Tongue (tissue), 2 donors: ENCODE data around the gene RAI1. TPM values are rescaled to one million over a fixed set of nuclear protein-coding genes. Genes with fewer than 3 reads are reported as not detected.

Source experiments
- DNase-seq: peaks from one replicate; pipeline ENCODE4 v3.0.0-alpha.2; 2015
- total RNA-seq: library from RNA; depleted of rRNA; stranded (reverse); fragments of >200 nt; gene quantifications from one replicate; pipeline ENCODE4 v1.2.3, GENCODE V29; 2014

Gene RAI1
- total RNA-seq, 1 donor from 2014 or later, result 14.9 TPM

DNA sequence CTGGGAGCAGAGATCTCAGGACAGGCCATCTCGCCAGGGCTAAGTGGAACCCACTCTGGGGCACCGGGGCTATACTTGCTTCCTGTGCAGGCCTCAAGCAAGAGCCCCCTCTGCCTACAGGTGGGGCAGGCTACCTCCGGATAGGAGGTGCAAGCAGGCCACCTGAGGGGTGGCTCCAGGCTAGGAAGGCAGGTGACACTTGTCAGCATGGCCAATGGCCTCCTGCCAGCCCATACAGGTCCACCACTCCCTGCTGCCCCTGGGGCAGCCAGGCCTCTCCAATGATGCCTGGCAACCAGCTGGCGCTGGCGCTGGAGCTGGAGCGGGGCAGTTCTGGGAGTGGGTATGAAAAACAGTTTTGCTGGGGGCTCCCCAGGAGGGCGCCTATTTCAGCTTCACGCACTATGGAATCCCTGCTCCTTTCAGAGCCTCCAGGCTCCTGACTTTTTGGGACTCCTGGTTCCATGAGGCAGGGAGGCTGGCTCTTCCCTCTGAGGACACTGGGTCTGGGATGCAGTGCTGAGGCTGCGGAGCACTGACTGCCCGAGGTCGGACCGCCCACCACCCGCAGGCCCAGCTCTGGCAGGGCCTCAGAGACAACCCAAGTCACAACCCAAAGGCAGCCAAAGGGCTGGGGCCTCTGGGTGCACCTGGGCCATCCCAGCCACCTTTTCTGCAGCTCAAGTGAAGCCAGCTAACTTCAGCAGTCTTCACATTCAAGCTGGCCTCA lies 164.0 kb downstream of the RAI1 start:
- no peak for DNase-seq

DNA sequence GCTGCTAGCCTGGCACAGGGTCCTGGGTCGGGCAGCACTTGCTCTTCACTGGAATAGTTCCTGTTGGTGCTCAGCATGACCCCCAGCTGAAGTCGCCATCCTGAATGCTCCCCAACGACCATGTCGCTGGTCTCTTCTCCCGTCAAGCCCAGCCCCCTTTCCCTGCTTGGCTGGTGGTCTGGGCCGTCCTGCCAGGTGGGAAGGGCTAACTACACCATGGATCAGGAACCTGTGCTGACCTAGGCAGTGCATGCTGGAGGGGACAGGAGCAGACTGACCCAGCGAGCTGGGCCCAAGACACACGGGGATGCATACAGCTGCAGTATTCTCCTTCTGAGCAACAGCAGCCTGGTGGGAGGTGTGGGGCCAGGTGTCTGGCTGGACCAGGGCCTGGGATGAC lies 164.7 kb downstream of the RAI1 start:
- no peak for DNase-seq

DNA sequence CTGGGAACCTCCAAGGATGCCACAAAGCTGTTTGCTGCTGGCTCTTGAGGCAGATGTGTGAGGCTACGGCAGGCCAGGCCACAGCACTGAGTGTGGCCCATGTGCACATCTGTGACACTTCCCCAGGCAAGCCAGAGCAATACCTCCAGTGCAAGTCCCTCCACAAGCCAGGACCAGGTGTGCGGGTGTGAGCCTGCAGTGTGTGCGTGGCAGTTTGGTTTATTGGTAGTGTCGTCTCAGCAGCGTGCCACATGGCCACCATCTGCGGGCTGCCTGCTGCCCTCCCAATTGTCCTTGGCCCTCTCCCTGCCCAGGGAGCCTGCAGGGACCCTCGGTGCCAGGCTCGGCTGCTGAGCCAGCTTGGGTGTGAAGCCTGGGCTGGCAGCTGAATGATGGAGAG lies 165.4 kb downstream of the RAI1 start:
- DNase-seq, result no peak

DNA sequence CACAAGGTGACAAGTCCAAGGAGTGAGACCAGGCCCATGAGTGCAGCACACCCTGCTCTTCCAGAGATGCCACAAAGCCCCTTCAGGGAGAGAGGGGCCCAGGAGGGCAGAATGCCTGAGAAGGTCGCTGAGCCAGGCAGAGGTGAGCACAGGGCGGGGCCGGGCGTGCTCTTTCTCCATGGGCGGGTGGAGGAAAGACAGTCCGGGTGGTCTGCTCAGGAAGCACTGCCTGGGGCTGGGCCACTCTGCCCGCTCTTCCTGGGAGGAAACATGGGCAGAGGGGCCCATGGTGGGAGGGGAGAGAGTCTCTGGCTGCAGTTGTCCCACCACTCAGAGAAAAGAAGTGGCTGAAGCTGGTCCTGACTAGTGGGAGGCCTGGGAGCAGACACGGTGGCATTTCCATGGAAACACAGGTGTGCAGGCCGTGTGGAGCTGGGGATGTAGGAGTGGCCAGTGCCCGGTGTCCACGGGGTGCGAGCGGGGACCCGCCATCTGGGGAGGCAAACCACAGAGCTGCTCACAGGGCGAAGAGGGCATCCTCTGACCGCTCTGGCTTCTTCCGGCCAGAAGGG lies 165.9 kb downstream of the RAI1 start:
- no peak for DNase-seq

DNA sequence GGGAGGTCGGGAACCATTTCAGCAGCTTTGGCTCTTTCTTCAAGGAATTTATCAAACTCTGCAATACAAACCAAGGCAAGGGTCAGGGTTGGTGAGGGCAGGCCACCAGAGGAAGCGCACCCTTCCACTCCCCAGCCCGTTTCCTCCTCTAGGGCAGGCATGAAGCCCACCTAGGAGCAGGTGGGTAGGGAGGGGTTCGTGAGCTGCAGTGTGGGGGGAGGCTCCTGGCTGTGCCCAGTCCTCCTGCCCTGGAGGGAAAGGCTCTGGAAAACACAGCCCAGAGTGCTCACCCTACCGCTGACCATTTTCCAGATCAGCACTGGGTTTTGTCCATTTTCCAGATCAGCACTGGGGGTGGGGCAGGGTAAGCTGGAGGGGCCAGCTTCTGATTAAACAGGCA lies 166.5 kb downstream of the RAI1 start:
- DNase-seq, result no peak

DNA sequence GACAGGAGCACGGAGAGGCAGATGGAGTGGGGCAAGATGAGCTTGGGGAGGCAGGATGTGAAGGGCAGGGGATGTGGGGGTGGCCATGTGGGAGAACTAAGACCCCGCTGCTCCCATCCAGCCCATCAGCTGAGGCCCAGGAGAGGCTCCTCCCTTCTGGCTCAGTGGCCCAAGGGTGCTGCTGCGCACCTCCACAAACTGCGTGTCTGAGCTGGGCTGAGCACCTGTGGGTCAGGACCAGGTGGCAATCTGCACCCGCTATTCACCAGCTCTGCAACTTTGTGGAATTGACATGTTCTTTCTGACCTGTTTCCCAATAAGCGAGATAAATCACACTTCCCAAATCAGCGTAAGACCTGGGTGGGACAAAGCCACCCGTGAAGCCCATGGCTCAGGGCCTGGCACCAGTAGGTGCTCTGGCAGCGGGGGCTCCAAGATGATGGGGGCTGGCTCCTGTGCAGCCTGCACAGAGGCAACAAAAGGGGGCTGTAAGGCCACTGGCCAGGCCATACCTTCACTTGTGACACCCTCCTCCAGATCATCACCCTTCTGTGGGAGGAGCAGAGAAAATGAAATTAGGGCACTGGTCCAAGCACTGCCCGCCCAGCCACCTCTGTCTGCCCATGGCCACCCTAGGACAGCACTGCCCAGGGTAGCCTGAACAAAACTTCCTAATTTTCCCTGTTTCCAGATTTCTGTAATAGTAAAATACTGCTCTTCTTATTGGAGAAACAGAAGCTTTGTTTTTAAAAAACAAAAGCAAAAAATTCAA lies 167.2 kb downstream of the RAI1 start:
- no peak for DNase-seq

DNA sequence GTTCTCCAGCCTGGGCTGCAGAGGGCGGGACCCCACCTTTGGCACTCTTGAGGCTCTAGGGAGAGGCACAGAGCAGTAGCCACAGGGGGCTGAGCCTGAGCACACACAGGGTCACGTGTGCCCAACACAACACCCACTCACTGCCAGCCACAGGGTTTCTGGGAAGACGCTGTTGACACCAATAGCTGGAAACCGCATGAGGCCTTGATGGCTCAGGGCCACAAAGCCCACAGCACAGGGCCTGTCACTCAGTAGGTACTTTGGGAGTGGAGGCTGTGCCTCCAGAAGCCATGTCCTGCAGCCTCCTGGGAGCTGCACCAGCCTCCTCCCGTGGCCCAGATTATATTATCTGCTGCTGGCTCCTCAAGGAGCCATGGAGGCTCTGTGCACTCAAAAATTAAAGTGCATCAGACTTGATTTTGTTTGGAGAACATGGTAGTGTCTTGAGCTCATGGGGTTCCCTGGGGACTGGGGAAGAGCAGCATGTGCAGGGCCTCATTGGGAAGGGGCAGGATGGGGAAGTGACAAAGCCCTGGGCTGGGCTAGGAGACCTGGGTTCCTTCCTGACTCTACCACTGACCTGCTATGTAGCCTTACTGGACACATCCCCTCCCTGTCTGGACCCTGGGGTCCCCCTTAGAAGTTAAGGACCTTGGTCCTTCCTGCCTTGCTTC lies 168.0 kb downstream of the RAI1 start:
- DNase-seq, result no peak

DNA sequence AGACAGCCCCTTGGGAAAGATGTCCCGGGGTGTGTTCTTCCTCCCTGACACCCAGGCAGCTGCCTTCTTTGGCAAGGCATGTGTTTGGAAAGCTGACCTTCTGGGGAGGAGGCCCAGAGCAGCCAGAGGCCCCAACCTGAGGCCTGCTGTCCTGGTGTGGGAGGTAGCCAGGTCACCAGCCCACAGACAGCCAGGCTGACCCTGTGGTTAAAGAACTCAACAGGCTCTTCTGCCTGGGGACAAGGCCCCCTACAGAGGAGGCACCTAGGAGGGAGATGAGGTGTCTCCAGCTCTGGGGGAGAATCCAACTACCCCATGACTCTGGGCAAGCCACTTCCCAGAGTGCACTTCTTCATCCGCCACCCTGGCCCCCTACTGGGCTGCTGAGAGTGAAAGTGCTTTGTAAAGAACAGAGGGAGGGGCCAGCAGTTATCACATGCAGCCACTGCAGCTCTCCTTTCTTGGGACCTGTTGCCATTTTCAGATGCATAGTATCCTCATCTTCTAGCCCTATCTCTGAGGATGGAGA lies 168.7 kb downstream of the RAI1 start:
- DNase-seq, result no peak

DNA sequence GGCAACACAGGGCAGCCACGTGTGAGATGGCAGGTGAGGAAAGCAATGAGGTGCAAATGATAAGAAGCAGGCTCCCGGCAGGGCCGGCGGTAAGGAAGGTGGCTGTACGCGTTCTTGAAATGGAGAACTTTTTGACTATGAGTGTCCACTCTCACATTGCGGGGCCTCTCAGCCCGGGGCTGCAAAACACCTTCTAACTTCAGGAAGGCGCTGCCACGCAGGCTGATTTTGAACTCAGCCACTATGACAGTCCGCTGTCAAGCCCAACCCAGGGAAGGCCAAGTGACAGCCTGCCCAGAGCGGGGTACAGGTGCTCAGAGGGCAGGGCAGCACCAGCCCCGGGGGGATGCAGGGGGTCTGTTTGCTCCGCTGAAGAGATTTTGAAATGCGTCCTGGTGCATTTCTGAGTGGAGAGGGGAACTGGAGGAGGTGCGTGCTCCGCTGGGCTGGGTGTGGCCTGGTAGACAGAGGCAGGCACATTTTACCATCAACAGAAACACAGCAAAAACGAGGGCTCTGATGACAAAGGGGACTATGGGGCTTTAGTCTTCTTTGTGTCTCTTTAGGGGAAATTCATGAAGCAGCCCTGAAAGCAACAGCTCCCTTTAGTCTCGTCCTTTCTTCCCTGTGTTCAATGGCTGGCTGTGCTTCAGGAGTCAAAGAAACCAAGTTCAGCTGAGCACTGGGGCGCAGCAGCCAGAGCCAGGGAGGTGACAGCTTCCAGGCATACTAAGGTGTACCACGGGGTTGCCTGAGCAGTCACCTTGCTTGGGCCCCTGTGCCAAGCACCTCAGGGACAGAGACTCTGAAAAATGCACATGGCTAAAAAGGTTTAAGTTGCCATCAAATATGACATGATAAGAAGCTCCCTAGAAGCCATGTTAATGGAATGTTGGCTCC lies 170.1 kb downstream of the RAI1 start:
- DNase-seq, result no peak

DNA sequence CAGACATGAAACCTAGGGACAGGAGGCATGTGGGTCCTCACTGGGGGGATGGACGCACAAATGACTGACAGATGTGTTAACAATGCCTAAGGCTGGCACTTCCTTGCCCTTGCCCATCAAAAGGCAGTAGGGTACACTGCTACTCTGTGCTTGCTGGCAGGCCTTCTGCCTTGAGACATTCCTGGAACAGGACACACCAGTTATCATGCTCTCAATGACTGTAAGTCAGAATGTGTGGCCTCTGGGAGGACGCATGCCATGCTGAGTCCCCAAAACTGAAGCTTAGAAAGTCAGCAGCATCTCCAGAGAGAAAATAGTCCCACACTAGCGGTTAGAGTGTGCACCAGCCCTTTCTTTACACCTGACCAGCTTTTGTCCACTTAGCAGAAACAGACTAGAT lies 171.7 kb downstream of the RAI1 start:
- no peak for DNase-seq

DNA sequence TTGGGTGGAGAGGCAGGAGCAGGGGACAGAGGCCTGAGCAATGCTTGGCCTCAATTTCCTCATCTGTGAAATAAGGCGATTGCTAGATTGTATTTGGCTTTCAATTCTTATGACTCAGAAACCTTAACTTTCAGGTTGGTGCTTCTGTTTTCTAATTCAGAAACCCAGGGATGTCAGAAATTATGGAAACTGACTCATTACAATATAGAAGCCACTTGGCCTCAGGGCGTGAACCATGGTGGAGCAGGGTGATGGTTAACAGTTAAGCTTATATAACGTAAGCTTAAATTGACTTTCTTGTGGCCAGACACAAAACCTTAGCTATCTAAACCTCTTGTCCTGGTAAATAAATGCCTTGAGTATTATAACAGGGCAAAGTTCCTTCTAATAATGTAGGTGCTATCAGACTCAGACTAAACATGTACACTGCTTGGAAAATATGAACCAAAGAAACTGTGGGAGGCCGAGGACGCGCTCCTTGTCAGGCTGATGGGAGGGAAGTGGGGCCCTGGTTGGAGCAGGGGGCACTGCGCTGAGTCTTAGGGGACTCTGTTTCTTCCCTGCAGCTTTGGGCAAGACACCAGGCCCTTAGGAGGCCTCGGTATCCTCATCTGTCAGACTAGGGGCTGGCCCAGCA lies 172.7 kb downstream of the RAI1 start:
- DNase-seq, result no peak

DNA sequence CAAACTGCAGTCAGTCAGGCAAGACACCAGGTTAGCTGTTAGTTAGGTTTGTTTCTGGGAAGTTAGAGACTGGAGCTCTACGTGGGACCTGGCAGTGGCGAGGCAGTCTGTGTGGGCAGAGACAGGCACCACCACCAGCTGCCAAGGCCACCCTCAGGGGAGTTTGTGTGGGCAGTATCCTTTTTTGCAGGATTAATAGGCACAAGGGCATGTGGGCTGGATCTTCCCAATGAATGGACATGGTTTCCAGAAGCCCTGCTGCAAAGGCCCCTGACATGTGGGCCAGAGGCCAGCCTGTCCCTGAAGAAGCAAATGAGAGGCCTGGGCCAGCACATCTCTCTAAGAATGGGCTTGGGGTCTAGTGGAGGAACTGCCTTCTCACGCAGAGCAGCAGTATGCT lies 174.7 kb downstream of the RAI1 start:
- no peak for DNase-seq

DNA sequence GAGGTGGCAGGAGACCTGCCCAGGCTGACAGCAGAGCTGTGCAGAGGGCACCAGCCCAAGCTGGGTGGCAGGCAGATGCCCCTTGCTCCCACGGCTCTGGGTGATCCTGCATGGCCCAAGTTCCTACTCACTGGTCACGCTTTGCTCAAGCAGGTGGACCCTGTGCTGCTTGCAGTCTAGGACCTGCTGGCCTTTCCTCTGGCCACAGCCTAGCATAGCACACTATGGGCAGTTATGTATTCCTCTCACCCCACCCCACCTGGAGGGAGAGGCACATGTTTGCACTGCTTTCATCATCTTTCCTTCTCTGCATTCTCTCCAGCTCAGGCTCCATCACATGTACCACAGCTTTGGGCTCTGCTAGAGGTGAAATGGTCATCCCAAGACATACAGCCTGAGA lies 175.1 kb downstream of the RAI1 start:
- DNase-seq, result no peak

DNA sequence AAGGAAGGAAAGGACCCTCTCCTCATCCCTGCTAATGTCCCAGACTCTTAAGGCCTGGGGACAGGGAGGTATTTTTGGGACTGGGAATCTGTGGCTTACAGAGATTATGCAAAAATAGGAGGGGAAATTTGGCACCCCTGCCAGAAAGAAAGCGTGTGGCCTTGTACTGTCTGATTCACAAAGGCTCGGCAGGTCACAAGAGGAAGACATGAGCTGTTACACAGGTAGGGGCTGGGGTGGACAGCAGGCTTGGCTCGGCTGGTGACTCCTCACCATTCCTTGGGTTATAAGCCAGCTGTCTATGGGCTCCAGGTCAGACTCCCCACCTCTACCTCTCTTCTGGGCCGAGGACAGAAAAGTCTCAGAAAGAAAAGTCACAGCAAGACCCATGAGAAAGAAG lies 176.2 kb downstream of the RAI1 start:
- no peak for DNase-seq

DNA sequence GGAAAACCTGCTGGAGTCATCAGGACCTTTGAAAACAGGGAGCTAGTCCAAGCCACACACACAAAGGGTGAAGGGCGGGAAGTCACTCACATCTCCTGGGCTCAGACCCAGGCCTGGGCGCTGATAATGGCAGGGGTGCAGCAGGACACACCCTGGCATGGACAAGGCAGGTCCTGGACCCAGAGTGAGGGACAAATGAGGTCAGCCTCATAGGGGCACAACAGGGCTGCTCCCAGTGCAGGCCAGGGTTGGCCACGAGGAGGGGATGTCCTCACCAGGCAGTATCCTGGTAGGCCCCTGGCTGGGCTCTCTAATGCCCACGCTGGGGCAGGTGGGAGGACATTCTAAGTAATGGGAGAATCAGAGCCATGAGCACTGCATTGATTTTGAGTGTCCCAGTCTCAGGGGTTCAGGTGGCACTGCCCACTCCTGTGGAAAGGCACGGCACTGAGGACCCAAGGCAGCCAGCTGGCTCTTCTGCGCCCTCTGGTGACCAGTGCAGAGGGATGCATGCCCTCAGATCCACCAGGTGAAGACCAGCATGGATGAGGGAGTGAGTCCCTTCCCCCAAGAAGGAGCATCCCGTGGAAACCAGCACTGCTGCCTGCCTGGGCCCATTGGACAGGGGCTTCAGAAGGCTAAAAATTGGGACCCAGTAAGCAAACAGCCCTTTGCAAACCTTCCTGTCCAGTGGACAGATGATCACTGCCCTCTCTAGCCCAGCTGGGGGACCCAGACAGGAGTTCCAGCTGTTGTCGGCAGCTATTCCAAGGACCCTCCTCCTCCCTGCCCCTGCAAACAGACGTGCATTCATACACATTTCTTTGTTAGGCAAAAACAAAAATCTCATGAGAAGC lies 178.9 kb downstream of the RAI1 start:
- peak; percentile 84 for DNase-seq

DNA sequence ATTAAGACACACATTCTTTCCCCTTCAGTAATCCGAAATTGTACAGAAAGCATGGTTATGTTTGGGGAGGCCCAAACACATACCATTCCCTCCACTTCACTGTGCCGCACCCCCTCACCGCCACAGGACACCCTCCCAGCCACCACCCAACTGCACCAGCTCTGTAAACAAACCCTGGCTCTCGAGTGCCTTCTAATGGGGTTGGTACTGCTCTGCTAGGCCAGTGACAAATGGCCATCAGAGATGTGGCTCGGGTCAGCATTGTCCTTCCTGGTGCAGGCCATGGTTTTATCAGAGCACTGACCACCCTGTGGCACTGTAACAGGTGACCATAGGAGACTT lies 179.5 kb downstream of the RAI1 start:
- no peak for DNase-seq
